Pancreas (tissue), 10 donors: Measurements from ENCODE around the gene AURKA. TPM values are rescaled to one million over a fixed set of nuclear protein-coding genes. Genes with fewer than 3 reads are reported as not detected.
A peak's percentile ranks its signal among the peaks of the same experiment; 100 is the strongest.
"Not testable (repeated sequence)": the region's sequence is repeated elsewhere in the genome, so short reads cannot be mapped to it uniquely, and the experiment has no call there.

ENCODE experiments used
- ATAC-seq, 4 donors: fragments of 200-7000 bp; cut with Tn5 transposase; one replicate each; pipeline versions ENCODE4 v1.8.0 to v1.9.1; 2020; ENCODE audit warnings: mild to moderate bottlenecking in 4 of 4, moderate library complexity in 4 of 4
- DNase-seq, 6 donors: peaks; one replicate each; pipeline ENCODE4 v3.0.0-alpha.2; 2020
- FAIRE-seq: peaks from 2 replicates; lab custom pipeline; 2012; peaks lifted over from hg19 to GRCh38; lab: Jason Lieb, UNC
- H3K27ac ChIP-seq, 4 donors: fragments of 200-600 bp; sonication (generic); 1 replicate in 3 of 4; 2 replicates in 1 of 4; pipeline versions ENCODE4 v1.5.0 to v1.8.0; 2020
- H3K27me3 ChIP-seq, 4 donors: fragments of 200-600 bp; one replicate each; pipeline ENCODE4 v1.8.0; 2021
- H3K36me3 ChIP-seq, 3 donors: fragments of 200-600 bp; sonication (generic) in 1 of 3; one replicate each; pipeline versions ENCODE4 v1.5.0 to v1.8.0; 2020 to 2021
- H3K4me1 ChIP-seq, 3 donors: fragments of 200-600 bp; one replicate each; pipeline ENCODE4 v1.8.0; 2021
- H3K4me3 ChIP-seq, 4 donors: fragments of 200-600 bp; sonication (generic) in 2 of 4; one replicate each; pipeline versions ENCODE4 v1.5.0 to v1.8.0; 2020 to 2021
- H3K9me3 ChIP-seq, 4 donors: fragments of 200-600 bp; one replicate each; pipeline ENCODE4 v1.8.0; 2021
- CTCF ChIP-seq, 4 donors: fragments of 200-600 bp; sonication (generic) in 3 of 4; IDR thresholded peaks; one replicate each; pipeline versions ENCODE4 v1.5.0 to v1.8.0; 2021; ENCODE audit warnings: antibody characterized with exemption in 4 of 4
- WGBS, 2 donors: extraction: QIAGEN DNeasy Blood & Tissue Kit; methylation state at CpG; one replicate each; pipeline ENCODE4 v1.1.7; 2013; 5-methylcytosine and 5-hydroxymethylcytosine counted together
- intact Hi-C, 3 donors: fragments of 100-400 bp; cut with DNase I; formaldehyde crosslinking; loops; one replicate each; pipeline versions ENCODE4 v1.11.1 to v1.14.2; 2022
- polyA plus RNA-seq, 2 donors: library from polyadenylated mRNA; stranded (reverse); fragments of 200-250 nt; gene quantifications; one replicate each; pipeline ENCODE4 v1.2.3, GENCODE V29; 2013
- total RNA-seq, 6 donors: library from RNA; stranded (reverse); fragmentation: NEBNext Ultra II Directional in 4 of 6; extraction: Animal tissue kit (Norgen Biotek cat#: 25700) in 4 of 6; gene quantifications; one replicate each; pipeline versions ENCODE4 v1.2.1 to v1.2.4, GENCODE V29; 2021 to 2023
- donor health status: healthy with polysubstance abuse.
- donor health status: DM: no; HTN: no; CAD: no; lungs with moderate emphysema.
- donor health status: DM: no; HTN: no; CAD: no.
- donor health status: control.
- donor health status: control.
- donor health status: Bipolar disorder and iron deficiency.
- donor health status: DM: yes; HTN: yes; CAD: no.
- donor health status: DM: no; HTN: no; CAD: no.
- donor health status: DM: no; HTN: no; CAD: no.
- donor health status: DM: yes; HTN: yes; CAD: no.

The AURKA gene
- total and polyA plus RNA-seq, 8 donors, result 0.51 to 1.9 (median 0.91) TPM

- FAIRE-seq, result no peak
- Histone ChIP-seq H3K27ac (no peak overlapping the region), H3K4me1 (peaks cover 16 to 18% (median 18%) of the 10 kb centered on the region in 3 donors), H3K4me3 (no peak overlapping the region), H3K9me3 (no peaks in the 10 kb centered on the region), H3K36me3 (peaks cover 0 to 45% (median 42%) of the 10 kb centered on the region in 3 donors), H3K27me3 (no peaks in the 10 kb centered on the region)
- TF ChIP-seq CTCF (IDR thresholded peaks at IDR 0.05), result no peak
- DNase-seq, result no peak
- intact Hi-C loops, result no loop called here
- ATAC-seq, result no peak
- WGBS, 2 donors, result 87% methylated on average over 4 of the region's 4 CpGs
Measured at GRCh38 chr20:56395166-56395565, 3.2 kb upstream of the AURKA start.

GRCh38 chr20:56393653-56394052, 1.6 kb upstream of the AURKA start:
- H3K27me3 ChIP-seq, result no peaks in the 10 kb centered on the region
- H3K36me3 ChIP-seq, result peaks cover 0 to 33% (median 32%) of the 10 kb centered on the region in 3 donors
- intact Hi-C loops, result no loop called here
- FAIRE-seq (no peak), ATAC-seq (no peak), DNase-seq (no peak)
- H3K27ac ChIP-seq, result no peak overlapping the region
- TF ChIP-seq CTCF (IDR thresholded peaks at IDR 0.05), result no peak
- WGBS, 2 donors, result 31 to 41% methylated on average over 8 of the region's 8 CpGs
- peak overlapping the region in 3 of 4 donors; percentile 54 to 77 (median 77) for H3K4me3 ChIP-seq
- peaks cover 12 to 18% (median 16%) of the 10 kb centered on the region in 3 donors for H3K4me1 ChIP-seq
- H3K9me3 ChIP-seq, result no peaks in the 10 kb centered on the region

GRCh38 chr20:56392881-56393482, 967 bp upstream of the AURKA start:
- Histone ChIP-seq H3K4me1 (peaks cover 12 to 18% (median 16%) of the 10 kb centered on the region in 3 donors), H3K36me3 (peaks cover 0 to 27% (median 26%) of the 10 kb centered on the region in 3 donors), H3K9me3 (no peaks in the 10 kb centered on the region), H3K4me3 (peak overlapping the region; percentile 54 to 77 (median 70)), H3K27me3 (no peaks in the 10 kb centered on the region), H3K27ac (peak overlapping the region; percentile 66 to 90 (median 82))
- DNase-seq (no peak), FAIRE-seq (no peak), ATAC-seq (peak in 2 of 4 donors; percentile 7)
- intact Hi-C loops, result no loop called here
- WGBS, 2 donors, result 0 to 1% methylated on average over 18 of the region's 18 CpGs
- no peak for TF ChIP-seq CTCF (IDR thresholded peaks at IDR 0.05)

- WGBS, 2 donors, result 1% methylated on average over 29 of the region's 29 CpGs
- H3K4me3 ChIP-seq, result peak overlapping the region; percentile 37 to 77 (median 59)
- peaks cover 0 to 14% (median 13%) of the 10 kb centered on the region in 3 donors for H3K36me3 ChIP-seq
- no peaks in the 10 kb centered on the region for H3K9me3 ChIP-seq
- H3K27me3 ChIP-seq, result no peaks in the 10 kb centered on the region
- FAIRE-seq (no peak), ATAC-seq (peak; percentile 22 to 45 (median 44)), DNase-seq (peak in 1 of 6 donors; percentile 17)
- TF ChIP-seq CTCF (IDR thresholded peaks at IDR 0.05), result no peak
- intact Hi-C loops, result no loop called here
- peaks cover 12 to 18% (median 16%) of the 10 kb centered on the region in 3 donors for H3K4me1 ChIP-seq
- H3K27ac ChIP-seq, result peak overlapping the region; percentile 47 to 90 (median 74)
Measured at GRCh38 chr20:56391596-56392131, 351 bp downstream of the AURKA start.

GRCh38 chr20:56391037-56391436, 978 bp downstream of the AURKA start:
- WGBS, 2 donors, result 35 to 39% methylated on average over 10 of the region's 10 CpGs
- intact Hi-C loops, result no loop called here
- no peaks in the 10 kb centered on the region for H3K27me3 ChIP-seq
- ATAC-seq (no peak), DNase-seq (no peak), FAIRE-seq (no peak)
- no peak for TF ChIP-seq CTCF (IDR thresholded peaks at IDR 0.05)
- H3K27ac ChIP-seq, result no peak overlapping the region
- H3K36me3 ChIP-seq, result peaks cover 0 to 7% (median 6%) of the 10 kb centered on the region in 3 donors
- H3K9me3 ChIP-seq, result no peaks in the 10 kb centered on the region
- H3K4me3 ChIP-seq, result peak overlapping the region in 2 of 4 donors; percentile 54 to 77
- H3K4me1 ChIP-seq, result peaks cover 12 to 18% (median 16%) of the 10 kb centered on the region in 3 donors

GRCh38 chr20:56390396-56390795, 1.6 kb downstream of the AURKA start:
- 93 to 95% methylated on average over 9 of the region's 9 CpGs for whole genome bisulfite sequencing, 2 donors
- H3K27me3 ChIP-seq, intact Hi-C loops, H3K4me3 ChIP-seq, DNase-seq, FAIRE-seq, H3K27ac ChIP-seq, ATAC-seq, H3K36me3 ChIP-seq, H3K9me3 ChIP-seq: not testable (repeated sequence)
- peaks cover 12 to 18% (median 16%) of the 10 kb centered on the region in 3 donors for H3K4me1 ChIP-seq
